Stimulated activated CD4-positive, alpha-beta T cell treated with anti-CD3 and anti-CD28 coated beads, Interleukin-2, amount 100 ng/mL, for 4 hours (primary cell): ENCODE measurements around the gene CELF5.
A peak's percentile ranks its signal among the peaks of the same experiment; 100 is the strongest.
"Not testable (repeated sequence)": the region's sequence is repeated elsewhere in the genome, so short reads cannot be mapped to it uniquely, and the experiment has no call there.

ENCODE experiments used
- DNase-seq: peaks from one replicate; pipeline ENCODE4 v3.0.0-alpha.2; 2020; ENCODE audit warnings: low read depth

Gene CELF5

GRCh38 chr19:3274245-3274941 is 49.9 kb downstream of the CELF5 start:
- no peak for DNase-seq

GRCh38 chr19:3274942-3275582 is 50.6 kb downstream of the CELF5 start:
- peak; percentile 32 for DNase-seq

GRCh38 chr19:3275583-3276340 is 51.3 kb downstream of the CELF5 start:
- peak; percentile 83 for DNase-seq

- peak; percentile 24 for DNase-seq
These were observed 51.9 kb downstream of the CELF5 start for GRCh38 chr19:3276341-3276799.

GRCh38 chr19:3277649-3278048 is 53.2 kb downstream of the CELF5 start:
- no peak for DNase-seq

- no peak for DNase-seq
These were observed 53.8 kb downstream of the CELF5 start for GRCh38 chr19:3278294-3278693.

- DNase-seq = no peak
These were observed 54.3 kb downstream of the CELF5 start for GRCh38 chr19:3278749-3279148.

- DNase-seq = no peak
These were observed 54.8 kb downstream of the CELF5 start for GRCh38 chr19:3279306-3279705.

- no peak for DNase-seq
These were observed 56.6 kb downstream of the CELF5 start for GRCh38 chr19:3281026-3281425.

GRCh38 chr19:3282155-3282554 is 57.7 kb downstream of the CELF5 start:
- DNase-seq = no peak

- DNase-seq = no peak
These were observed 58.1 kb downstream of the CELF5 start for GRCh38 chr19:3282564-3282963.

- DNase-seq = no peak
These were observed 58.8 kb downstream of the CELF5 start for GRCh38 chr19:3283246-3283751.

GRCh38 chr19:3283886-3284657 is 59.6 kb downstream of the CELF5 start:
- DNase-seq = no peak

GRCh38 chr19:3284759-3285646 is 60.5 kb downstream of the CELF5 start:
- DNase-seq = peak; percentile 31

GRCh38 chr19:3285647-3286176 is 61.3 kb downstream of the CELF5 start:
- no peak for DNase-seq

- DNase-seq = no peak
These were observed 63.4 kb downstream of the CELF5 start for GRCh38 chr19:3287814-3288213.

- DNase-seq = not testable (repeated sequence)
These were observed 64.0 kb downstream of the CELF5 start for GRCh38 chr19:3288437-3288836.

- no peak for DNase-seq
These were observed 65.6 kb downstream of the CELF5 start for GRCh38 chr19:3289971-3290569.

- DNase-seq = not testable (repeated sequence)
These were observed 66.4 kb downstream of the CELF5 start for GRCh38 chr19:3290858-3291257.

GRCh38 chr19:3291644-3292043 is 67.2 kb downstream of the CELF5 start:
- no peak for DNase-seq
